GM15510 (cell line): ENCODE results near the gene MAD2L1BP.

ENCODE experiments used
- POLR2A ChIP-seq: IDR thresholded peaks from 3 replicates; pipeline ENCODE4 v1.6.1; 2011; ENCODE audit warnings: borderline replicate concordance; ENCODE audit not compliant: insufficient read length; ENCODE audit errors: extremely low read depth

Gene MAD2L1BP, protein sequence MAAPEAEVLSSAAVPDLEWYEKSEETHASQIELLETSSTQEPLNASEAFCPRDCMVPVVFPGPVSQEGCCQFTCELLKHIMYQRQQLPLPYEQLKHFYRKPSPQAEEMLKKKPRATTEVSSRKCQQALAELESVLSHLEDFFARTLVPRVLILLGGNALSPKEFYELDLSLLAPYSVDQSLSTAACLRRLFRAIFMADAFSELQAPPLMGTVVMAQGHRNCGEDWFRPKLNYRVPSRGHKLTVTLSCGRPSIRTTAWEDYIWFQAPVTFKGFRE

DNA sequence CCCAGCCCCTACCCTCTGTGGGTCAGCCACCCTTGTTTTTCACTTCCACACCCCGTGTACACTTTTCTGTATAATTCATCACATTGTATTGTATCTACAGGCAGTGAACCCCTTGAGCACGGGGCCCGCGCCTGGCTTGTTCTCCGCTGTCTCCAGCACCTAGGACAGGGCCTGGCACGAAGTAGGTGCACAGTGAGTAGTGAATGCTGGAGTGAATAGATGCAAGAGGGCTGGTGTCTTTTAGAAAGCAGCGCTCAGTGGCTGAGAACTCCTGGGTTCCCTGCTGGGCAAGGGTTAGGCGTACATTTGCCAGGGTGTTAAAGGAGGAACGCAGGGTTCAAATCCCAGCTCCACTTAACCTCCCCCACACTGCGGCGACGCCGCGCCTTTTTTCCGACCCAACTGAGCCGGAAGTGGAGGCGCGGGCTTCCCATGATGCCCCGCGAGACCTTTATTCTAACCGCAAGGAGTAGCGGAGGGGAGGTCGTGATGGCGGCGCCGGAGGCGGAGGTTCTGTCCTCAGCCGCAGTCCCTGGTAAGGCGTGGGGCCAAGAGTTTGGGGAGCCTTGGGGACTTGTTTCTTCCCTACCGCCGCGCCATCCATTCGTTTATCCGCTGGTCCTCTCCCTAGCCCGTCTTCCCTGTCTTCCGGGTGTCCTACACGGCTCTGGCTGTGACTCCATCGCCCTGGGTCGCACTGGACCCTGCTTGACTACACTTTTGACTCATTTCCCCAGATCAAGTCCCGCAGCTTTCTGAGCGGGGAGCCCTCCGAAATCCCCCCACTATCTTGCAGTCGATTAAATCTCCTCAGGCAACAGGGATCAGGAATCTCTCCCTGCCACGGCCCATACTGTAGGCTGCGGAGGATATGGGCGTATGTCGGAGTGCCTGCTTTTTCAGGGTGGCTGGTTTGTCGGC is at the start of gene MAD2L1BP:
MAD2L1BP (plus strand) TSS at position 454 of the 921 bp plus-strand sequence; CDS start at position 490, 36 bp downstream.
- TF ChIP-seq POLR2A = peak; percentile 92

DNA sequence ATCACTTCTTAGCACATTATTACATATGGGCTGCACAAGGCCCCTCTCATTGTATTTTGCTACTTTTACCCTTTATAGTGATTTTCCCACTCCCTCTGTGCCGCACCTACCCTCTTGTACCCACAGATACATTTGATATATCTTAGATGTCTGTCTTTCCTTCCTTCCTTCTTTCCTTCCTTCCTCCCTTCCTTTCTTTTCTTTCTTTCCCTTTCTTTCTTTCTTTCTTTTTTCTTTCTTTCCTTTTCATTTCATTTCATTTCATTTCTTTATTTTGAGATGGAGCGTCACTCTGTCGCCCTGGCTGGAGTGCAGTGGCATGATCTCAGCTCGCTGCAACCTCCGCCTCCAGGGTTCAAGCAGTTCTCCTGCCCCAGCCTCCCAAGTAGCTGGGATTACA is 47.4 kb upstream of the MAD2L1BP start:
- no peak for TF ChIP-seq POLR2A

DNA sequence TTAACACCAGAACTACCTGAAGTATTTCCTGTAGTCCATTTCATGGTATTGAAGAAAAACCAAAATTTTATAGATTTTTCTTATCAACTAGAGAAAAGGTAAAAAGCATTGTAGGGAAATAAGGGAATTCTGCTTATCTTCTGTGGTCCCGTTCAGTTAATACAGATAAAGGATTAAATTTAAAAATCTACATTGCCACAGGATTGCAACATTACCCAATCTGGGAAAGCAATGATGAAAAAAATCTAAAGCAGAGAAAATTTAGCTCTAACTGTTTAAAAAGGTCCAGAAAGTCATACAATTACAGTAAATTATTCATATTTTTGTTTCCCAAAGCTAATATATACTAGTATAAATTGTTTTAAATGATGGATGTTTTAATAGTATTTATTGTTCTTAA is 41.7 kb upstream of the MAD2L1BP start:
- no peak for TF ChIP-seq POLR2A

DNA sequence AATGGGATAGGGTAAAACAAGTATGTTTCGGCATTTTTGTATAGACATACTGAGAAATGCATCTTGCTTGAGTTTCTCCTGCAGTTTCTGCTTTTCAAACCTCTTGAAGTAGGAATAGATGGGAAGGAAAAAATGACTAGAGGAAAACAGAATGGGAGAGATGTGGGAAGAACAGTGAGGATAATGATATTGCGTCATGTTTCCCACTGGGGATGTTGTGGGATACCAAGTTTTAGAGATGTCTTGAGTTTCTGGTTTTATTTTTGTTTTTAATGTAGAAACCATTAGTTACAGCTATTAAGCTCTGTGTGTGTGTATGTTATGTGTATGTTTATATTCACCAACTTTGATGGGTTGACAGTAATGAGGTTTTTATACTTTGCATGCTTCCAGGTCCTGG is 35.0 kb upstream of the MAD2L1BP start:
- no peak for TF ChIP-seq POLR2A

DNA sequence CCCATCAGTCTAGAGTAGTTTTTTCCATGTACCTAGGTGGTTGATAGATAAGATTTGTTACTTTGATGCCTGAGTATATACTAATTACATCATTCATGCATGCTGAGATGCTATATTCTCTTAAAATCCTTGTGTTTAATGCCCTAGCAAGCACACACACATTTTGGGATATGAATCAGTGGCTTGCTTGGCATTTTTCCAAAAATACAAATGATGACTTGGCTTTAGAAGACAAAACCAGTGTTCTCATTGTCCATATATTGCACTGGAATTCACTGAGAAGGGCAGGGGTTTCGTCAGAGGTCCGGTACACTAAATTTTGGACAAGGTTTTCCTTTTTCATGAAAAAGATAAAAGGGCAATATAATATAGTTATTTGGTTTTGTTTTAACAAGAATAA is 31.5 kb upstream of the MAD2L1BP start:
- no peak for TF ChIP-seq POLR2A

DNA sequence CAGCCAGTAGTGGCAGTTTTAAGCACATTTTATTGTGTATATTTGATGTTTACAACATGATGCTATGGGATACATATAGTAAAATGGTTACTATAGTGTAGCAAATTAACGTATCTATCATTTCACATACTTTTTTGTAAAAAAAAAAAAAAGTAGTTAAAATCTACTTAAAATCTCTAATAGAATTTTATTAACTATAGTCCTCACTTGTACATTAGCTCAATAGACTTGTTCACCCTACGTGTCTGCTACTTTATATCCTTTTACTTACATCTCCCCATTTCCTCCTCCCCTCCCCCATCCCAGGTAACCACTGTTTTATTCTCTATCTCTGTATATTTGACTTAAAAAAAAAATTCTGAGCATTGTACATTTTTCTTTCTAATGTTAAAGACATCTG is 29.6 kb upstream of the MAD2L1BP start:
- no peak for TF ChIP-seq POLR2A

DNA sequence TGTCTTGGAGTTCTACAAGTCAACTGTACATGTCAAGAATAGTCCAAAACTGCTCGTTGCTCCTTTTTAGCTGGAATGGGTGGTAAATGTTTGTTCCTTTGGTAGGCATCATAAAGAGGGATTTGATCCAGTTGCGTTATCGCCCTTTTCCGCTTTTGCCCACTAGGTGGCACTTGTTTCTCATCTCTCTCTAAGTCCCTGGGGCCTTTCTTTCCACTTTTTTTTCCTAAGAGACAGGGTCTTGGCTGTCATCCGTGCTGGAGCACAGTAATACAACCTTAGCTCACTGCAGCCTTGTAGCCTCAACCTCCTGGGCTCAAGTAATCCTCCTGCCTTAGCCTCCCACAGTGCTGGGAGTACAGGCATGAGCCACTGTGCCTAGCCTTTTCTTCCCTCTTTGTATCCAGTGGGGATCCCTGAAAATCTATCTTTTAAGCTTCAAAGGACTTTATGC is 27.3 kb upstream of the MAD2L1BP start:
- TF ChIP-seq POLR2A = no peak

DNA sequence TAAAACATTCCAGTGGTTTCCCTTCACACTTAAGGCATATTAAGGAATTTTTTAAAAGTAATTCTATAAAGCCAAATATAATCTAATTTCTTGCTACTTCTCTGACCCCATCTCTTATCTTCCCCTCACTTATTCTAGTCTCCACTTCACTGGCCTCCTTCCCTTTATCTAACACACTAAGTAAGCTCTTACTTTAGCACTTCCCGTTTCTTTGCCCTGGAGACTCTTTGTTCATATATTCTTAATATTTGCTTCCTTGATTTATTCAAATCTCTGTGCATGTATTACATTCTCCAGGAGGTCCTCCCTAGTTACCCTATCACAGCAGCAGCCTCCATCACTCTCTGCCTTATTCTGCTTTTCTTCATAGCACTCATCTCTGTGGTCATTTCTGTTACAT is 26.8 kb upstream of the MAD2L1BP start:
- no peak for TF ChIP-seq POLR2A

DNA sequence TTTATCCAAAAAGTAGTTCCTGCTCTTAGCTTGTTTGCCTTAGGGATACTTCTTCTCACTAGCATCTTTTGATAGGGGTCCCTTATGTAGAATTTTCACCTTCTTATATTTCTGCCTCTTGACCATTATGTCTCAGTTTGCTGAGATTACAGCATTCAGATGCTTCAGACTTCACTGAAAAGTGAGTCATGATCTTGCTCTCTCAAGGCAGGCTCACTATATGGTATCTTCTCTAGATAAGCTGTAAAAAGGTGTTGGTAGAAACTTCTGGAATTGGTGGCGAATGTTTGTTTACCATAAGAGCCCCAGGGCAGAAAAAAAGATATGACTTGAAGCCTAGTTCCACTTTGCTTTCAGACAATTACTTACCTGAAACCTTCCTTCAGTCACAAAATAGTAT is 26.2 kb upstream of the MAD2L1BP start:
- TF ChIP-seq POLR2A = no peak

DNA sequence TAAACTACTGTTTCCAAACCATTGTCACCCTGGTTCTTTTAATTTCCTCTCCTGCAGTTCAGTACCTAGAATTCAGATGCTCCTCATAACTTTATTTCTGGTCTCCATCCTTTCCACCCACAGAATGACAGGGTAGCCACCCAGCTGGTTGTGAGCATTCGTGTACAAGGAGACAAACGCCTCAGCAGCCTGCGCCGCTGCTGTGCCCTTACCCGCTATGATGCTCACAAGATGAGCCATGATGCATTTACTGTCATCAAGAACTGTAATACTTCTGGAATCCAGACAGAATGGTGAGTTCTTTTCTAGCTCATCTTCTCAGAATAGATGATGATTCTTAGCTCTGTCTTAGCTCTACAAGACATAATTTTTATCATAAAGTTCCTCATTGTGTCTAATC is 25.2 kb upstream of the MAD2L1BP start:
- TF ChIP-seq POLR2A = no peak

DNA sequence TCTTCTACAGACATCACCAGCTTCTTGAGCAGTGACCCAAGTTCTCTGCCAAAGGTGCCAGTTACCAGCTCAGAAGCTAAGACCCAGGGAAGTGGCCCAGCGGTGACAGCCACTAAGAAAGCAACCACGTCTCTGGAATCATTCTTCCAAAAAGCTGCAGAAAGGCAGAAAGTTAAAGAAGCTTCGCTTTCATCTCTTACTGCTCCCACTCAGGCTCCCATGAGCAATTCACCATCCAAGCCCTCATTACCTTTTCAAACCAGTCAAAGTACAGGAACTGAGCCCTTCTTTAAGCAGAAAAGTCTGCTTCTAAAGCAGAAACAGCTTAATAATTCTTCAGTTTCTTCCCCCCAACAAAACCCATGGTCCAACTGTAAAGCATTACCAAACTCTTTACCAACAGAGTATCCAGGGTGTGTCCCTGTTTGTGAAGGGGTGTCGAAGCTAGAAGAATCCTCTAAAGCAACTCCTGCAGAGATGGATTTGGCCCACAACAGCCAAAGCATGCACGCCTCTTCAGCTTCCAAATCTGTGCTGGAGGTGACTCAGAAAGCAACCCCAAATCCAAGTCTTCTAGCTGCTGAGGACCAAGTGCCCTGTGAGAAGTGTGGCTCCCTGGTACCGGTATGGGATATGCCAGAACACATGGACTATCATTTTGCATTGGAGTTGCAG is 21.8 kb upstream of the MAD2L1BP start:
- TF ChIP-seq POLR2A = no peak

DNA sequence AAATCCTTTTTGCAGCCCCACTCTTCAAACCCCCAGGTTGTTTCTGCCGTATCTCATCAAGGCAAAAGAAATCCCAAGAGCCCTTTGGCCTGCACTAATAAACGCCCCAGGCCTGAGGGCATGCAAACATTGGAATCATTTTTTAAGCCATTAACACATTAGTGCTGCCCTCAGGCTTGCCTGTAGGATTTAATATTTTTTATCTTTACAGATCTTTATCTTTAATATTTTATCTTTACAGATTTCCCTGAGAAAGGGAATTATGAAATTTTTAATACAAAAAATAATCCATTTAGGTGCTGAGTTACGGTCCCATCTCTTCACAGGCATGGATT is 21.3 kb upstream of the MAD2L1BP start:
- no peak for TF ChIP-seq POLR2A

DNA sequence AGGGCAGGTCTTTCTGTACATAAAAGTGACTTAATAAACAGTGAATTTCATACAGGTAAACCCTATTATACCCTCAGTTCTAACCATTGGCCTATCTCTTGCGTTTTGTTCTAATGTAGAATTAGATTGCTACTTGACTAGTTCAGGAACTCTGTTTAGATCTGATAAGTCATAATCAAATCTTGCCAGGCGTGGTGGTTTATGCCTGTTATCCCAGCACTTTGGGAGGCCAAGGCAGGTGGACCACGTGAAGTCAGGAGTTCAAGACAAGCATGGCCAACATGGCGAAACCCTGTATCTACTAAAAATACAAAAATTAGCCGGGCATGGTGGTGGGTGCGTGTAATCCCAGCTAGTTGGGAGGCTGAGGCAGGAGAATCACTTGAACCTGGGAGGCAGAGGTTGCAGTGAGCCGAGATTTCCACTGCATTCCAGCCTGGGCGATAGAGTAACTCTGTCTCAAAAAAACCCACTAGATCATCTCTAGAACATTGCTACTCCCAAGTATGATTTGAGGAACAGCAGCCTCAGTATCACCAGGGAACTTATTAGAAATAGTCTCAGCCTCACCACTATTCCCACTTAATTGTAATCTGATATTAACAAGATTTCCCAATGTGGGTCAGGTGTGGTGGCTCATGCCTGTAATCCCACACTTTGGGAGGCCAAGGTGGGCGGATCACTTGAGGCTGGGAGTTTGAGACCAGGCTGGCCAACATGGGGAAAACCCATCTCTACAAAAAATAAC is 18.7 kb upstream of the MAD2L1BP start:
- TF ChIP-seq POLR2A = no peak

DNA sequence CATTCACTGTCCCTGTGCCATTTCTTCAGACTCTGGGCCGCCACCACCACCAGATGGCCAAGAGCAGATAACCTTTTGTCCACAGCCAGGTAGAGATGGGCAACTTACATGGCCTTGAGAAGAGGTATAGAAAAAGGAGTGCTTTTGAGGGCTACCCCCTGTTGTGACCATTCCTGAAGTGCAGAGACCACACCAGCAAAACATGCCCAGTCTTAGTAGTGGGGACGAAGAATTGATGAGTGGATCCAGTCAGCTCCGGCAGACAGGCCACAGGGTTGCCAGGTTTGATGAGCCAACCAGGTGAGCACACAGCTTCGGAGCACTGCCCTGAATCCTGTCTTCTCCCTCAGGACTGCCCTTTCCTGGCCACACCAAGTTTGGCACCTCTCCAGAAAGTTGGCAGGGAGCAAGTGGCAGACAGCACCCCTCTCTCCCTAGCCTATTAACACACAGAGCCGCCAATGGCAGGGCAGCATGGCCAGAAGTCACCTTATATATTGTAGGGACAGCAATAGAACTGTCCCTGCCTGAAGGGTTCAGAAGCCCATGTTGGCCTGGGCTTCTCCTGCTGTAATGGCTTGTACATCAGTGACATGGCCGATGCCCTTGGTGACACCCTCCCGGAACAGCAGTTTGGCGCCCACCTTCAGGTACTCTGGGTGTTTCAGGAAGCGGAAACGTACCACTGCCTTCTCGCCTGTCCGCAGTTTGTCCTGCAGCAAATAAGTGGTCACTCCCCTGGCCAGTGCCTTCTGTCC is 14.4 kb upstream of the MAD2L1BP start:
- TF ChIP-seq POLR2A = no peak

DNA sequence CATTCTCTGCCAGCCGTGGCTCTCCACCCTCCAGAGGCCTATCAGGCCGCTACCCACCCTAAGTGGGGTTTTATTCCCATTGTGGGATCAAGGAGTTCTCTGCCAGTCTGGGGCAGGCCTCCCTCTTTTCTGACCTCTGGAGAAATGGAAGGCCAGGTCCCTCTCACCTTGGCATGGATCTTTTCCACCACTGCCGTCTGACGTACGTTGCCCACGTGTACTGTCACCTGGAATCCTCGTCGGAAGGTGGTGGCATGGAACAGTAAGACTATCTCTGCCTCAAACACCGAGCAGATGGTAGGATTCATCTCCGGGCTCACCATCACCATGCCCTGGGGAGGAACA is 13.8 kb upstream of the MAD2L1BP start:
- TF ChIP-seq POLR2A = no peak

DNA sequence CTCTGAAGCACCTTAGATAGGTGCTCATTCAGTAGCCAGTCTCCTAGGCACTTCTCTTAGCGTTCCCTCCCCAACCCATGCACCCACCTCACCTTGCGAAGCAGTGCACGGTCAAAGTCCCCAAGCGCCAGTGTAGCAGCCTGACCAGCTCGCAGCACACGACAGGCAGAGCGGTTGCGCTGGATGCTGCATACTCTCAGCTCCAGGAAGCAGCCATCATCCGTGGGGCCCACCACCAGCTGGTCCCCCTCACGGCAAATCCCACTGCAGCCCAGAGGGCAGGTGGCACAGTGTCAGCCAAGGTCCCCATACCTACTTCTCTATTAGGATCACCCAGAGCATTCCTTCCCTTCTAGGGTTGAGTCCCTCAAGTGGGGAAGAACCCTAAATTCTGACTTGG is 13.1 kb upstream of the MAD2L1BP start:
- TF ChIP-seq POLR2A = no peak
